Measurements from ENCODE around the gene ZBTB46. TPM values are rescaled to one million over a fixed set of nuclear protein-coding genes. Genes with fewer than 3 reads are reported as not detected.
A peak's percentile ranks its signal among the peaks of the same experiment; 100 is the strongest.

ZBTB46 gene
- total and polyA plus RNA-seq, 4 donors = 0.50 to 22.7 (median 9.7) TPM

- Histone ChIP-seq H3K27me3 (ENCODE audit: control insufficient read depth in 1 of 2, insufficient read depth in 2 of 2, low read length in 1 of 2) (no peaks in the 10 kb centered on the region), H3K4me3 (ENCODE audit: low read length in 2 of 2) (no peak overlapping the region), H3K9me3 (ENCODE audit: control insufficient read depth, low read length) (no peaks in the 10 kb centered on the region), H3K4me1 (ENCODE audit: control insufficient read depth in 1 of 2, insufficient read depth in 2 of 2, low read length in 2 of 2) (no peaks in the 10 kb centered on the region), H3K27ac (ENCODE audit: low read depth in 1 of 2, low read length in 2 of 2) (no peak overlapping the region), H3K36me3 (ENCODE audit: control insufficient read depth in 1 of 2, insufficient read depth in 2 of 2, low read length in 1 of 2) (peaks cover 0 to 1% of the 10 kb centered on the region in 2 donors)
- DNase-seq (peak in 1 of 2 donors; percentile 55), ATAC-seq (ENCODE audit: low FRiP score) (no peak)
- intact Hi-C loops (cut with DNase I) = no loop called here
- 51 to 54% methylated on average over 14 to 15 of the region's 15 CpGs for WGBS, 2 donors
Observed at GRCh38 chr20:63745424-63745805, 85.6 kb downstream of the ZBTB46 start.

DNA sequence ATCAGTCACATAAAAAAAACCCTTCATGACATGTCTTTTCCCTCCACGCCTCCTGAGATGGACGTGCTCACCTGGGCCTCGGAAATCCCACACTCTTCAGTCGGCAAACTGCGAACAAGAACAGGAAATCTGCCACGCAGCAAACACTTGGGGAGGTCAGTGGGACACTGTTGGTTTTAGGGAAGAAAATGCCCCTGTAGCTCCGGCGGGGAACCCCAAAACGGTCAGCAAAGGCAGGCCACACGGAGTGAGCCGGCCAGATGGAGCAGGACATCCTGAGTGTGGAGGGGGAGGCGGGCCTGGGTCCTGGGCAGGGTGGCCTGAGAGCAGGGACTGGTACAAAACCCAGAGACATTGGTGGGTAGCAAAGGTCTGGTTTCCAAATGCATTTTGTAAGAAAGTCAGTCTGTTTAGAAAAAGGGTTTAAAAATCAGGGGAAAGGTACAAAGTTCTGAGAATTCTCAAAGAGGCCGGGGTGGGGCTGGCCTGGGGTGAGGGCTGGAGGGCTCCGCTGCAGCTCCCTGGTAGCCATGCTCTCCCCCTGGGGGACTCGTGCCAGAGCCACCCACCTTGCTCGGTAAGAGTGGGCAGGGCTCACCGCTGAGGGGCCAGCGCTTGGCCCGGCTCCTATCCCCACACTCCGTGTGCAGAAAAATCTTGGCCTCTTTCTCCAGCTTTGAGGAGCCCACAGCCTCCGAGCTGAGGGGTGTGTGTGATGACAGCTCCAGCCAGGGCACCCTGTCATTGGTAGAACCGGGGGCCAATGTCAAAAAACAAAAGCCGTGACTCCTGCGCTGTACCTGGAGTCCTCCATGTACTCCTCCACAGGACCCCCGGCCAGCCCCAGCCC is 86.3 kb downstream of the ZBTB46 start:
- WGBS, 2 donors = 64% methylated on average over 25 of the region's 25 CpGs
- H3K36me3 ChIP-seq (ENCODE audit: control insufficient read depth in 1 of 2, insufficient read depth in 2 of 2, low read length in 1 of 2) = peaks cover 0 to 1% of the 10 kb centered on the region in 2 donors
- no peak overlapping the region for H3K27ac ChIP-seq (ENCODE audit: low read depth in 1 of 2, low read length in 2 of 2)
- intact Hi-C loops (cut with DNase I) = no loop called here
- H3K4me3 ChIP-seq (ENCODE audit: low read length in 2 of 2) = no peak overlapping the region
- H3K4me1 ChIP-seq (ENCODE audit: control insufficient read depth in 1 of 2, insufficient read depth in 2 of 2, low read length in 2 of 2) = no peaks in the 10 kb centered on the region
- H3K27me3 ChIP-seq (ENCODE audit: control insufficient read depth in 1 of 2, insufficient read depth in 2 of 2, low read length in 1 of 2) = no peaks in the 10 kb centered on the region
- ATAC-seq (ENCODE audit: low FRiP score) (no peak), DNase-seq (peak in 1 of 2 donors; percentile 72)
- H3K9me3 ChIP-seq (ENCODE audit: control insufficient read depth, low read length) = no peaks in the 10 kb centered on the region

- no peaks in the 10 kb centered on the region for H3K4me1 ChIP-seq (ENCODE audit: control insufficient read depth in 1 of 2, insufficient read depth in 2 of 2, low read length in 2 of 2)
- H3K4me3 ChIP-seq (ENCODE audit: low read length in 2 of 2) = no peak overlapping the region
- H3K27ac ChIP-seq (ENCODE audit: low read depth in 1 of 2, low read length in 2 of 2) = no peak overlapping the region
- peak in 1 of 2 donors; percentile 2 for DNase-seq
- no peaks in the 10 kb centered on the region for H3K27me3 ChIP-seq (ENCODE audit: control insufficient read depth in 1 of 2, insufficient read depth in 2 of 2, low read length in 1 of 2)
- no peaks in the 10 kb centered on the region for H3K9me3 ChIP-seq (ENCODE audit: control insufficient read depth, low read length)
- intact Hi-C loops (cut with DNase I) = no loop called here
- H3K36me3 ChIP-seq (ENCODE audit: control insufficient read depth in 1 of 2, insufficient read depth in 2 of 2, low read length in 1 of 2) = peaks cover 0 to 1% of the 10 kb centered on the region in 2 donors
- WGBS, 2 donors = 62% methylated on average over 4 of the region's 4 CpGs
- ATAC-seq (ENCODE audit: low FRiP score) = no peak
Observed at GRCh38 chr20:63744158-63744557, 86.9 kb downstream of the ZBTB46 start.

- H3K4me3 ChIP-seq (ENCODE audit: low read length in 2 of 2) = no peak overlapping the region
- no peaks in the 10 kb centered on the region for H3K27me3 ChIP-seq (ENCODE audit: control insufficient read depth in 1 of 2, insufficient read depth in 2 of 2, low read length in 1 of 2)
- intact Hi-C loops (cut with DNase I) = no loop called here
- no peak for ATAC-seq (ENCODE audit: low FRiP score)
- DNase-seq = peak in 1 of 2 donors; percentile 50
- 82 to 85% methylated on average over 31 of the region's 31 CpGs for WGBS, 2 donors
- no peaks in the 10 kb centered on the region for H3K9me3 ChIP-seq (ENCODE audit: control insufficient read depth, low read length)
- H3K27ac ChIP-seq (ENCODE audit: low read depth in 1 of 2, low read length in 2 of 2) = no peak overlapping the region
- peaks cover 0 to 1% of the 10 kb centered on the region in 2 donors for H3K36me3 ChIP-seq (ENCODE audit: control insufficient read depth in 1 of 2, insufficient read depth in 2 of 2, low read length in 1 of 2)
- no peaks in the 10 kb centered on the region for H3K4me1 ChIP-seq (ENCODE audit: control insufficient read depth in 1 of 2, insufficient read depth in 2 of 2, low read length in 2 of 2)
Observed at GRCh38 chr20:63743210-63743970, 87.7 kb downstream of the ZBTB46 start.

DNA sequence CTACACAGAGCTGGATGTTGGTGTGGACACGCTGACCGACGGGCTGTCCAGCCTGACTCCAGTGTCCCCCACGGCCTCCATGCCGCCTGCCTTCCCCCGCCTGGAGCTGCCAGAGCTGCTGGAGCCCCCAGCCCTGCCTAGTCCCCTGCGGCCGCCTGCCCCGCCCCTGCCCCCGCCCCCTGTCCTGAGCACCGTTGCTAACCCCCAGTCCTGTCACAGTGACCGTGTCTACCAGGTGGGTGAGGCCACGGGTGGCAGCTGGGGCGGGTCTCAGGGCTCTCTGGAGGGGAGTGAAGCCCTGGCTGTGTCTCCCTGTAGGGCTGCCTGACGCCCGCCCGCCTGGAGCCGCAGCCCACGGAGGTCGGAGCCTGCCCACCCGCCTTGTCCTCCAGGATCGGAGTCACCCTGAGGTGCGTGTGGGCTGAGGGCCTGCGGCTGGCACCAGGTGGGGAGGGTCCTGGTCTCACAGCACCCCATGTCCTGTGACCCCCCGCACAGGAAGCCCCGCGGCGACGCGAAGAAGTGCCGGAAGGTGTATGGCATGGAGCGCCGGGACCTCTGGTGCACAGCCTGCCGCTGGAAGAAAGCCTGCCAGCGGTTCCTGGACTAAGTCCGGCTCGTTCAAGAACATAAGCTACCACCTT is 88.6 kb downstream of the ZBTB46 start:
- DNase-seq = peak in 1 of 2 donors; percentile 76
- no peaks in the 10 kb centered on the region for H3K4me1 ChIP-seq (ENCODE audit: control insufficient read depth in 1 of 2, insufficient read depth in 2 of 2, low read length in 2 of 2)
- intact Hi-C loops (cut with DNase I) = no loop called here
- H3K36me3 ChIP-seq (ENCODE audit: control insufficient read depth in 1 of 2, insufficient read depth in 2 of 2, low read length in 1 of 2) = peaks cover 0 to 1% of the 10 kb centered on the region in 2 donors
- H3K27ac ChIP-seq (ENCODE audit: low read depth in 1 of 2, low read length in 2 of 2) = no peak overlapping the region
- no peaks in the 10 kb centered on the region for H3K9me3 ChIP-seq (ENCODE audit: control insufficient read depth, low read length)
- no peaks in the 10 kb centered on the region for H3K27me3 ChIP-seq (ENCODE audit: control insufficient read depth in 1 of 2, insufficient read depth in 2 of 2, low read length in 1 of 2)
- WGBS, 2 donors = 83 to 85% methylated on average over 36 to 37 of the region's 37 CpGs
- no peak for ATAC-seq (ENCODE audit: low FRiP score)
- no peak overlapping the region for H3K4me3 ChIP-seq (ENCODE audit: low read length in 2 of 2)

DNA sequence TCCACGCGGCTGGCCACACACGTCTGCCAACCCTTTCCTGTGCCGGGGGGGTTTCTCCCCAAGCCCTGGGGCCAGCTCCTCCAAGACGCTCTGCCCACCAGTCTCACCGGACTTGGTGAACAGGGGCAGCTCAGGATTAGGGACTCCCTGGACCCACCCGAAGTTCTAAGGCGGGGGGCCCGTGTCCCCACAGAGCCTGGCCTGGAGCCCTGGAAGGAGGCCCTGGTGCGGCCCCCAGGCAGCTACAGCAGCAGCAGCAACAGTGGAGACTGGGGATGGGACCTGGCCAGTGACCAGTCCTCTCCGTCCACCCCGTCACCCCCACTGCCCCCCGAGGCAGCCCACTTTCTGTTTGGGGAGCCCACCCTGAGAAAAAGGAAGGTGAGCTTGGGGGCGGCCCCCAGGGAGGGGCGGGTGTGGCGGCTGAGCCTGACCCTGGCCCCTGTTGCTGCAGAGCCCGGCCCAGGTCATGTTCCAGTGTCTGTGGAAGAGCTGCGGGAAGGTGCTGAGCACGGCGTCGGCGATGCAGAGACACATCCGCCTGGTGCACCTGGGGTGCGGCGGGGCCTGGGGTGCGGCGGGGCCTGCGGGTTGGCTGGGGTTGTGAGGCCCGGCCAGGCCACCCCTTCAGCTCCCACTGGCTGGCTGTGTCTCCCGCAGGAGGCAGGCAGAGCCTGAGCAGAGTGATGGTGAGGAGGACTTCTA is 89.2 kb downstream of the ZBTB46 start:
- intact Hi-C loops (cut with DNase I) = no loop called here
- ATAC-seq (ENCODE audit: low FRiP score) = no peak
- Histone ChIP-seq H3K4me1 (ENCODE audit: control insufficient read depth in 1 of 2, insufficient read depth in 2 of 2, low read length in 2 of 2) (no peaks in the 10 kb centered on the region), H3K36me3 (ENCODE audit: control insufficient read depth in 1 of 2, insufficient read depth in 2 of 2, low read length in 1 of 2) (peaks cover 0 to 1% of the 10 kb centered on the region in 2 donors), H3K27ac (ENCODE audit: low read depth in 1 of 2, low read length in 2 of 2) (no peak overlapping the region), H3K27me3 (ENCODE audit: control insufficient read depth in 1 of 2, insufficient read depth in 2 of 2, low read length in 1 of 2) (no peaks in the 10 kb centered on the region), H3K4me3 (ENCODE audit: low read length in 2 of 2) (no peak overlapping the region), H3K9me3 (ENCODE audit: control insufficient read depth, low read length) (no peaks in the 10 kb centered on the region)
- WGBS, 2 donors = 82 to 83% methylated on average over 29 to 30 of the region's 30 CpGs
- peak; percentile 56 to 71 for DNase-seq

DNA sequence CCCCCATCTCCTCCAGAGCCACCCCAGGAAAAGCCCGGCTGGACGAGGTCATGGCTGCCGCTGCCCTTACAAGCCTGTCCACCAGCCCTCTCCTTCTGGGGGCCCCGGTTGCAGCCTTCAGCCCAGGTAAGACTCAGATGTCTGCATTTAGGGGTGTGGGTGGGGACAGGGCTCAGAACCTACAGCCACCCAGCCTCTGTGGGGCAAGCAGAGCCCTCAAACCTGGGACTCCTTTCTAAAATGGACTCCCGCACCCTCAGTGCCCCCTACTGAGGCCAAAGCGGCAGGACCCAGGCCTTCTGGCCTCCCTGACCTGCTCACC is 89.7 kb downstream of the ZBTB46 start:
- no peaks in the 10 kb centered on the region for H3K9me3 ChIP-seq (ENCODE audit: control insufficient read depth, low read length)
- H3K4me1 ChIP-seq (ENCODE audit: control insufficient read depth in 1 of 2, insufficient read depth in 2 of 2, low read length in 2 of 2) = no peaks in the 10 kb centered on the region
- no peaks in the 10 kb centered on the region for H3K27me3 ChIP-seq (ENCODE audit: control insufficient read depth in 1 of 2, insufficient read depth in 2 of 2, low read length in 1 of 2)
- H3K36me3 ChIP-seq (ENCODE audit: control insufficient read depth in 1 of 2, insufficient read depth in 2 of 2, low read length in 1 of 2) = peaks cover 0 to 1% of the 10 kb centered on the region in 2 donors
- DNase-seq = no peak
- WGBS, 2 donors = 12 to 23% methylated on average over 6 of the region's 6 CpGs
- intact Hi-C loops (cut with DNase I) = no loop called here
- no peak for ATAC-seq (ENCODE audit: low FRiP score)
- H3K4me3 ChIP-seq (ENCODE audit: low read length in 2 of 2) = peak overlapping the region in 1 of 2 donors; percentile 77
- H3K27ac ChIP-seq (ENCODE audit: low read depth in 1 of 2, low read length in 2 of 2) = no peak overlapping the region

GRCh38 chr20:63740627-63741353 is 90.3 kb downstream of the ZBTB46 start:
- intact Hi-C loops (cut with DNase I) = no loop called here

More at GRCh38 chr20:63740627-63741353, 90.3 kb downstream of the ZBTB46 start:
- peak; percentile 89 for ATAC-seq (ENCODE audit: low FRiP score)
- peak overlapping the region; percentile 73 to 77 for H3K4me3 ChIP-seq (ENCODE audit: low read length in 2 of 2)
- no peaks in the 10 kb centered on the region for H3K4me1 ChIP-seq (ENCODE audit: control insufficient read depth in 1 of 2, insufficient read depth in 2 of 2, low read length in 2 of 2)
- H3K9me3 ChIP-seq (ENCODE audit: control insufficient read depth, low read length) = no peaks in the 10 kb centered on the region
- H3K36me3 ChIP-seq (ENCODE audit: control insufficient read depth in 1 of 2, insufficient read depth in 2 of 2, low read length in 1 of 2) = peaks cover 0 to 1% of the 10 kb centered on the region in 2 donors
- WGBS, 2 donors = 1% methylated on average over 27 to 29 of the region's 29 CpGs
- peak overlapping the region in 1 of 2 donors; percentile 68 for H3K27ac ChIP-seq (ENCODE audit: low read depth in 1 of 2, low read length in 2 of 2)
- peak; percentile 95 to 98 for DNase-seq
- no peaks in the 10 kb centered on the region for H3K27me3 ChIP-seq (ENCODE audit: control insufficient read depth in 1 of 2, insufficient read depth in 2 of 2, low read length in 1 of 2)

All from aorta (tissue), 5 donors.